Common myeloid progenitor, CD34-positive (primary cell): ENCODE results near the gene NEURL1.

Source experiments
- CTCF ChIA-PET: fragments of 350-600 bp; sonication (Branson Sonifier 250); formaldehyde crosslinking; loops from one replicate; lab custom pipeline; 2021; ENCODE audit warnings: antibody characterized with exemption; lab: Charles Lee
- POLR2A ChIA-PET: fragments of 350-600 bp; sonication (Branson Sonifier 250); formaldehyde crosslinking; loops from one replicate; lab custom pipeline; 2021; ENCODE audit warnings: antibody characterized with exemption; lab: Charles Lee
- DNase-seq, 3 donors: peaks; one replicate each; pipeline versions ENCODE4 v3.0.0 to v3.0.0-alpha.2; 2013
- H3K27ac ChIP-seq, 2 experiments: 1 replicate in 1 of 2; 2 replicates in 1 of 2; pipeline ENCODE4 v1.7.0; 2013; ENCODE audit warnings: inconsistent platforms in 2 of 2, low read length in 2 of 2, mild to moderate bottlenecking in 2 of 2, low read depth in 1 of 2, moderate library complexity in 1 of 2; ENCODE audit not compliant: severe bottlenecking in 2 of 2, insufficient read depth in 1 of 2, poor library complexity in 1 of 2
- H3K27me3 ChIP-seq, 5 experiments: replicated peaks in 2 of 5; 1 replicate in 3 of 5; 2 replicates in 2 of 5; pipeline versions ENCODE4 v1.6.1 to v1.7.0; 2013; ENCODE audit warnings: low read length in 4 of 5, mild to moderate bottlenecking in 2 of 5, moderate library complexity in 2 of 5, inconsistent platforms in 1 of 5; ENCODE audit not compliant: insufficient read depth in 5 of 5, control insufficient read depth in 4 of 5
- H3K36me3 ChIP-seq, 4 experiments: 1 replicate in 2 of 4; 2 replicates in 2 of 4; pipeline versions ENCODE4 v1.6.1 to v1.7.0; 2013; ENCODE audit warnings: low read length in 3 of 4, control low read depth in 1 of 4, mild to moderate bottlenecking in 1 of 4; ENCODE audit not compliant: control insufficient read depth in 4 of 4, insufficient read depth in 4 of 4
- H3K4me1 ChIP-seq, 4 experiments: 1 replicate in 3 of 4; 2 replicates in 1 of 4; pipeline versions ENCODE4 v1.6.1 to v1.7.1; 2013; ENCODE audit warnings: low read length in 3 of 4, mild to moderate bottlenecking in 3 of 4, control low read depth in 1 of 4, inconsistent platforms in 1 of 4, moderate library complexity in 1 of 4; ENCODE audit not compliant: control insufficient read depth in 4 of 4, insufficient read depth in 4 of 4; ENCODE audit errors: control extremely low read depth in 1 of 4
- H3K4me3 ChIP-seq, 7 experiments: 1 replicate in 4 of 7; 2 replicates in 3 of 7; pipeline versions ENCODE4 v1.5.1 to v1.7.0; 2013; ENCODE audit warnings: mild to moderate bottlenecking in 7 of 7, low read length in 6 of 7, moderate library complexity in 6 of 7, inconsistent platforms in 2 of 7, low read depth in 2 of 7, control low read depth in 1 of 7; ENCODE audit not compliant: insufficient read depth in 4 of 7, control insufficient read depth in 1 of 7; ENCODE audit errors: extremely low read depth in 1 of 7
- H3K9me3 ChIP-seq, 5 experiments: 1 replicate in 4 of 5; 2 replicates in 1 of 5; pipeline versions ENCODE4 v1.6.1 to v1.7.1; 2013; ENCODE audit warnings: low read length in 4 of 5, mild to moderate bottlenecking in 2 of 5, inconsistent platforms in 1 of 5, low read depth in 1 of 5, moderate library complexity in 1 of 5; ENCODE audit not compliant: control insufficient read depth in 4 of 5, insufficient read depth in 2 of 5; ENCODE audit errors: control extremely low read depth in 1 of 5
- WGBS: methylation state at CpG from one replicate; pipeline ENCODE4 v1.1.5; 2013; ENCODE audit not compliant: insufficient coverage; 5-methylcytosine and 5-hydroxymethylcytosine counted together

Gene NEURL1

GRCh38 chr10:103638948-103639347 is 145.4 kb downstream of the NEURL1 start:
- Histone ChIP-seq H3K27ac (no peak overlapping the region), H3K27me3 (no peaks in the 10 kb centered on the region), H3K4me3 (no peak overlapping the region), H3K9me3 (no peaks in the 10 kb centered on the region), H3K36me3 (peaks cover 0 to 2% (median 0%) of the 10 kb centered on the region in 4 experiments), H3K4me1 (no peaks in the 10 kb centered on the region)
- no peak for DNase-seq
- 100% methylated on average over 8 of the region's 8 CpGs for WGBS
- CTCF ChIA-PET, result interaction anchor here (1.5 to 2.5 kb wide), 2 partner anchors 22 to 47 kb away, joined by 4 to 10 read pairs; no protein-coding TSS in a partner anchor
- POLR2A ChIA-PET, result no interaction called here

GRCh38 chr10:103640436-103641181 is 147.1 kb downstream of the NEURL1 start:
- Histone ChIP-seq H3K4me1 (peaks cover 0 to 13% (median 11%) of the 10 kb centered on the region in 4 experiments), H3K27ac (no peak overlapping the region), H3K36me3 (no peaks in the 10 kb centered on the region), H3K4me3 (no peak overlapping the region), H3K9me3 (no peaks in the 10 kb centered on the region), H3K27me3 (no peaks in the 10 kb centered on the region)
- no peak for DNase-seq
- WGBS, result 96% methylated on average over 11 of the region's 11 CpGs
- ChIA-PET CTCF (interaction anchor here (1.0 kb wide), 1 partner anchor 17 kb away, joined by 3 read pairs; no protein-coding TSS in a partner anchor), POLR2A (no interaction called here)

GRCh38 chr10:103641326-103641725 is 147.8 kb downstream of the NEURL1 start:
- no peaks in the 10 kb centered on the region for H3K36me3 ChIP-seq
- no peak for DNase-seq
- 100% methylated on average over 3 of the region's 4 CpGs for WGBS
- H3K9me3 ChIP-seq, result no peaks in the 10 kb centered on the region
- POLR2A ChIA-PET, result no interaction called here
- no peak overlapping the region for H3K27ac ChIP-seq
- CTCF ChIA-PET, result no interaction called here
- H3K4me1 ChIP-seq, result peaks cover 0 to 18% (median 14%) of the 10 kb centered on the region in 4 experiments
- H3K27me3 ChIP-seq, result no peaks in the 10 kb centered on the region
- H3K4me3 ChIP-seq, result no peak overlapping the region
